ENCODE measurements around the gene TEKT5. TPM values are rescaled to one million over a fixed set of nuclear protein-coding genes. Genes with fewer than 3 reads are reported as not detected.

Gene TEKT5
- polyA plus RNA-seq, 6 donors from 2014 or later, result 0.32 to 0.35 TPM; not detected in 4

- Mint-ChIP-seq H3K4me1 (peaks cover 0 to 4% (median under 1%) of the 10 kb centered on the region in 3 donors), H3K36me3 (no peaks in the 10 kb centered on the region), H3K4me3 (no peak overlapping the region), H3K9me3 (no peaks in the 10 kb centered on the region), H3K27me3 (peaks cover 9 to 14% (median 12%) of the 10 kb centered on the region in 3 donors), H3K27ac (peak overlapping the region in 1 of 6 donors; percentile 6)
- DNase-seq (no peak), ATAC-seq (ENCODE audit: low read depth in 2 of 2) (no peak)
Measured at GRCh38 chr16:10606607-10607006, 88.1 kb downstream of the TEKT5 start.

- Mint-ChIP-seq H3K27ac (no peak overlapping the region), H3K4me1 (peaks cover 0 to under 1% (median 0%) of the 10 kb centered on the region in 3 donors), H3K36me3 (no peaks in the 10 kb centered on the region), H3K27me3 (peaks cover 9 to 14% (median 12%) of the 10 kb centered on the region in 3 donors), H3K9me3 (no peaks in the 10 kb centered on the region), H3K4me3 (peak overlapping the region in 1 of 8 donors; percentile 14)
- no peak for ATAC-seq (ENCODE audit: low read depth in 2 of 2)
- no peak for DNase-seq
Measured at GRCh38 chr16:10605636-10606035, 89.1 kb downstream of the TEKT5 start.

- H3K4me3 Mint-ChIP-seq, result no peak overlapping the region
- peaks cover 0 to 6% (median 0%) of the 10 kb centered on the region in 7 donors for H3K9me3 Mint-ChIP-seq
- no peak for ATAC-seq (ENCODE audit: low read depth in 2 of 2)
- H3K27me3 Mint-ChIP-seq, result peaks cover 1 to 6% (median 4%) of the 10 kb centered on the region in 3 donors
- no peak for DNase-seq
- peaks cover 0 to 5% of the 10 kb centered on the region in 2 donors for H3K36me3 Mint-ChIP-seq
- H3K4me1 Mint-ChIP-seq, result peaks cover 22 to 35% (median 31%) of the 10 kb centered on the region in 3 donors
- H3K27ac Mint-ChIP-seq, result peak overlapping the region in 1 of 6 donors; percentile 37
Measured at GRCh38 chr16:10601444-10602408, 93.0 kb downstream of the TEKT5 start.

GRCh38 chr16:10600782-10601443 is 93.8 kb downstream of the TEKT5 start:
- H3K9me3 Mint-ChIP-seq, result peaks cover 0 to 6% (median 0%) of the 10 kb centered on the region in 7 donors
- peak overlapping the region in 1 of 6 donors; percentile 37 for H3K27ac Mint-ChIP-seq
- H3K27me3 Mint-ChIP-seq, result peaks cover 0 to 1% (median 0%) of the 10 kb centered on the region in 3 donors
- ATAC-seq (ENCODE audit: low read depth in 2 of 2) (no peak), DNase-seq (no peak)
- H3K36me3 Mint-ChIP-seq, result peaks cover 0 to 5% of the 10 kb centered on the region in 2 donors
- peaks cover 22 to 38% (median 38%) of the 10 kb centered on the region in 3 donors for H3K4me1 Mint-ChIP-seq
- H3K4me3 Mint-ChIP-seq, result no peak overlapping the region

- Mint-ChIP-seq H3K9me3 (peaks cover 0 to 6% (median 0%) of the 10 kb centered on the region in 7 donors), H3K27ac (peak overlapping the region in 4 of 6 donors; percentile 27 to 83 (median 56)), H3K36me3 (peaks cover 0 to 5% of the 10 kb centered on the region in 2 donors), H3K27me3 (peaks cover 0 to 3% (median 0%) of the 10 kb centered on the region in 3 donors), H3K4me1 (peaks cover 28 to 47% (median 45%) of the 10 kb centered on the region in 3 donors), H3K4me3 (peak overlapping the region in 4 of 8 donors; percentile 24 to 52 (median 48))
- ATAC-seq (ENCODE audit: low read depth in 2 of 2) (peak; percentile 91 to 92), DNase-seq (peak; percentile 53)
Measured at GRCh38 chr16:10599626-10600025, 95.1 kb downstream of the TEKT5 start.

GRCh38 chr16:10598157-10598556 is 96.6 kb downstream of the TEKT5 start:
- Mint-ChIP-seq H3K4me1 (peaks cover 33 to 53% (median 49%) of the 10 kb centered on the region in 3 donors), H3K9me3 (peaks cover 0 to 6% (median 0%) of the 10 kb centered on the region in 7 donors), H3K27me3 (peaks cover 0 to 3% (median 0%) of the 10 kb centered on the region in 3 donors), H3K4me3 (peak overlapping the region in 1 of 8 donors; percentile 8), H3K27ac (no peak overlapping the region), H3K36me3 (peaks cover 0 to 5% of the 10 kb centered on the region in 2 donors)
- DNase-seq, result no peak
- no peak for ATAC-seq (ENCODE audit: low read depth in 2 of 2)

- no peak for ATAC-seq (ENCODE audit: low read depth in 2 of 2)
- H3K27ac Mint-ChIP-seq, result peak overlapping the region in 3 of 6 donors; percentile 4 to 64 (median 24)
- peak overlapping the region in 7 of 8 donors; percentile 1 to 82 (median 48) for H3K4me3 Mint-ChIP-seq
- peaks cover 0 to 3% (median 0%) of the 10 kb centered on the region in 3 donors for H3K27me3 Mint-ChIP-seq
- no peak for DNase-seq
- peaks cover 0 to 5% of the 10 kb centered on the region in 2 donors for H3K36me3 Mint-ChIP-seq
- H3K4me1 Mint-ChIP-seq, result peaks cover 33 to 53% (median 49%) of the 10 kb centered on the region in 3 donors
- H3K9me3 Mint-ChIP-seq, result peaks cover 0 to 6% (median 0%) of the 10 kb centered on the region in 7 donors
Measured at GRCh38 chr16:10597187-10597601, 97.5 kb downstream of the TEKT5 start.

GRCh38 chr16:10594312-10594950 is 100.3 kb downstream of the TEKT5 start:
- DNase-seq (peak; percentile 35), ATAC-seq (ENCODE audit: low read depth in 2 of 2) (peak; percentile 78 to 80)
- Mint-ChIP-seq H3K9me3 (peaks cover 0 to 6% (median 0%) of the 10 kb centered on the region in 7 donors), H3K4me3 (peak overlapping the region in 1 of 8 donors; percentile 59), H3K36me3 (peaks cover 0 to 5% of the 10 kb centered on the region in 2 donors), H3K27me3 (peaks cover 0 to 6% (median under 1%) of the 10 kb centered on the region in 3 donors), H3K4me1 (peaks cover 25 to 46% (median 40%) of the 10 kb centered on the region in 3 donors), H3K27ac (peak overlapping the region in 5 of 6 donors; percentile 39 to 88 (median 60))

- Mint-ChIP-seq H3K27ac (no peak overlapping the region), H3K9me3 (peaks cover 0 to 6% (median 0%) of the 10 kb centered on the region in 7 donors), H3K4me1 (peaks cover 23 to 31% (median 24%) of the 10 kb centered on the region in 3 donors), H3K4me3 (peak overlapping the region in 1 of 8 donors; percentile 56), H3K36me3 (peaks cover 0 to 5% of the 10 kb centered on the region in 2 donors), H3K27me3 (peaks cover 13 to 18% (median 16%) of the 10 kb centered on the region in 3 donors)
- no peak for ATAC-seq (ENCODE audit: low read depth in 2 of 2)
- no peak for DNase-seq
Measured at GRCh38 chr16:10592611-10593010, 102.1 kb downstream of the TEKT5 start.

- Mint-ChIP-seq H3K4me1 (peaks cover 9 to 10% (median 9%) of the 10 kb centered on the region in 3 donors), H3K36me3 (no peaks in the 10 kb centered on the region), H3K27me3 (peaks cover 17 to 23% (median 21%) of the 10 kb centered on the region in 3 donors), H3K9me3 (no peaks in the 10 kb centered on the region), H3K4me3 (no peak overlapping the region), H3K27ac (no peak overlapping the region)
- DNase-seq (no peak), ATAC-seq (ENCODE audit: low read depth in 2 of 2) (no peak)
Measured at GRCh38 chr16:10590342-10590741, 104.4 kb downstream of the TEKT5 start.

GRCh38 chr16:10589109-10589508 is 105.6 kb downstream of the TEKT5 start:
- ATAC-seq (ENCODE audit: low read depth in 2 of 2), result no peak
- Mint-ChIP-seq H3K9me3 (no peaks in the 10 kb centered on the region), H3K27me3 (peaks cover 24 to 27% (median 27%) of the 10 kb centered on the region in 3 donors), H3K4me3 (no peak overlapping the region), H3K36me3 (no peaks in the 10 kb centered on the region), H3K4me1 (peaks cover 0 to 3% (median under 1%) of the 10 kb centered on the region in 3 donors), H3K27ac (no peak overlapping the region)
- no peak for DNase-seq

- no peak overlapping the region for H3K4me3 Mint-ChIP-seq
- no peak overlapping the region for H3K27ac Mint-ChIP-seq
- peaks cover 0 to 2% (median 0%) of the 10 kb centered on the region in 7 donors for H3K9me3 Mint-ChIP-seq
- ATAC-seq (ENCODE audit: low read depth in 2 of 2), result no peak
- H3K36me3 Mint-ChIP-seq, result peaks cover 0 to 6% of the 10 kb centered on the region in 2 donors
- H3K4me1 Mint-ChIP-seq, result peaks cover 0 to 3% (median 0%) of the 10 kb centered on the region in 3 donors
- peaks cover 35 to 42% (median 42%) of the 10 kb centered on the region in 3 donors for H3K27me3 Mint-ChIP-seq
- no peak for DNase-seq
Measured at GRCh38 chr16:10587622-10588021, 107.1 kb downstream of the TEKT5 start.
